AG09309 (cell line): ENCODE results near the gene GALM.

ENCODE experiments used
- DNase-seq: peaks from one replicate; pipeline ENCODE4 v3.0.0-alpha.2; 2010; ENCODE audit warnings: low read depth
- H3K4me3 ChIP-seq: 2 replicates; pipeline ENCODE4 v1.5.1; 2011; ENCODE audit warnings: mild to moderate bottlenecking, low read depth, low read length, moderate library complexity; ENCODE audit not compliant: control insufficient read depth
- TF ChIP-seq, protein P1 (sequence below): IDR thresholded peaks from 2 replicates; pipeline ENCODE4 v1.5.1; 2011; ENCODE audit warnings: mild to moderate bottlenecking, low read depth, low read length, inconsistent platforms; ENCODE audit not compliant: insufficient read depth, control insufficient read depth; ENCODE audit errors: missing control alignments

The GALM gene

DNA sequence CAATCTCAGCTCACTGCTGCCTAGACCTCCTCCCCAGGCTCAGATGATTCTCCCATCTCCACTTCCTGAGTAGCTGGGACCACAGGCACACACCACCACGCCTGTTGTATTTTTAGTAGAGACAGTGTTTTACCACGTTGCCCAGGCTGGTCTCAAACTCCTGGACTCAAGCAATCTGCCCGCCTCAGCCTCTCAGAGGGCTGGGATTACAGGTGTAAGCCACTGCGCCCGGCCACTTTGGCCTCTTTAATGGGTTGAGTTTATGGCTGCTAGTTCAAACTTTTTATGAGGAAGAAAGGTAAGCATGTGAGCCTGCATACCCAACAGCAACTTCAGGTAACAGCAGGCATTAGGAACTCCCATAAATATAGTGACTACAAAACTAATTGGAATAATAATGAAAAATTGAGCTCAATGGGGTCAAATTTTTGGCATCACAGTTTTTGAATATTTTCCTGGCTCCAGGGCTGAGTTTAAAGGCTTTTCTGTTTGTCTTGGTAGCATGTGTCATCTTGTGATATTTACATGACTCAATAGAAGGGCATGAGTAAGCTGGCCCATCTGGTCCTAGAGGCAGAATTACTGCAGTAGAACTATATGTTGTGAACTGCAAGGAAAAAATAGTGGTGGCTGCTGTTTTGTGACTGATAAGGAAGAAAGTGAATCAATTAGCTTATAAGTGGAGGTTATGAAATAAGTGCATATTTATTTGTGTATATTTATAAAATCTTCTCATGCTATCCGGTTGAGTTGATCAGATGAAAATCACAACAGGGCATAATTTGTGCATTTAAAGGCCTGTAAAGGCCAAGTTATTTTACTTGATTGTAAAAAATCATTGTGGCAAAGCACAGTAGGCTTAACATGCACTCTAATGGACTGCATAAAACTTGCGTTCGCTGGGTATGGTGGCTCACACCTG, 24.8 kb downstream of the GALM start:
- H3K4me3 ChIP-seq, result no peak overlapping the region
- TF ChIP-seq, protein P1, sequence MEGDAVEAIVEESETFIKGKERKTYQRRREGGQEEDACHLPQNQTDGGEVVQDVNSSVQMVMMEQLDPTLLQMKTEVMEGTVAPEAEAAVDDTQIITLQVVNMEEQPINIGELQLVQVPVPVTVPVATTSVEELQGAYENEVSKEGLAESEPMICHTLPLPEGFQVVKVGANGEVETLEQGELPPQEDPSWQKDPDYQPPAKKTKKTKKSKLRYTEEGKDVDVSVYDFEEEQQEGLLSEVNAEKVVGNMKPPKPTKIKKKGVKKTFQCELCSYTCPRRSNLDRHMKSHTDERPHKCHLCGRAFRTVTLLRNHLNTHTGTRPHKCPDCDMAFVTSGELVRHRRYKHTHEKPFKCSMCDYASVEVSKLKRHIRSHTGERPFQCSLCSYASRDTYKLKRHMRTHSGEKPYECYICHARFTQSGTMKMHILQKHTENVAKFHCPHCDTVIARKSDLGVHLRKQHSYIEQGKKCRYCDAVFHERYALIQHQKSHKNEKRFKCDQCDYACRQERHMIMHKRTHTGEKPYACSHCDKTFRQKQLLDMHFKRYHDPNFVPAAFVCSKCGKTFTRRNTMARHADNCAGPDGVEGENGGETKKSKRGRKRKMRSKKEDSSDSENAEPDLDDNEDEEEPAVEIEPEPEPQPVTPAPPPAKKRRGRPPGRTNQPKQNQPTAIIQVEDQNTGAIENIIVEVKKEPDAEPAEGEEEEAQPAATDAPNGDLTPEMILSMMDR, result no peak
- peak; percentile 68 for DNase-seq

DNA sequence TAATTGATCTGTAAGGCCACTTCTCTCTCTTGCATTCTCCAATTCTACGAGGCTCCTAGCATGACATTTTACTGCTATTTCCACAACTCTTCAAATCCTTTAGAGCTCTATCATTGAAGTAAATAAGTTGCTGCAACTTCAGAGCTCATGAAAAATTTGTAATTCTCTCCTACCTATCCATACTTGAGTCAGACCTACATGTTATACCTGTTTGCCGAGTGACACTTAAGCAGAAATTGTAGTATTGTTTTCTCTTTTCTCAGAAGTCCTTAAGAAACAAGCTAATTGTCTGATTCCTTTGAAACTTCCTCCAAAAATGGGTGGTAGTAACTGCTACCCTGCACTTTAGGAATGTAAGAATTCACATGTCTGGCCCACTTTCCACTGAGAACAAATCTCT, 26.1 kb downstream of the GALM start:
- no peak for DNase-seq
- H3K4me3 ChIP-seq, result no peak overlapping the region
- TF ChIP-seq, protein P1, result no peak

DNA sequence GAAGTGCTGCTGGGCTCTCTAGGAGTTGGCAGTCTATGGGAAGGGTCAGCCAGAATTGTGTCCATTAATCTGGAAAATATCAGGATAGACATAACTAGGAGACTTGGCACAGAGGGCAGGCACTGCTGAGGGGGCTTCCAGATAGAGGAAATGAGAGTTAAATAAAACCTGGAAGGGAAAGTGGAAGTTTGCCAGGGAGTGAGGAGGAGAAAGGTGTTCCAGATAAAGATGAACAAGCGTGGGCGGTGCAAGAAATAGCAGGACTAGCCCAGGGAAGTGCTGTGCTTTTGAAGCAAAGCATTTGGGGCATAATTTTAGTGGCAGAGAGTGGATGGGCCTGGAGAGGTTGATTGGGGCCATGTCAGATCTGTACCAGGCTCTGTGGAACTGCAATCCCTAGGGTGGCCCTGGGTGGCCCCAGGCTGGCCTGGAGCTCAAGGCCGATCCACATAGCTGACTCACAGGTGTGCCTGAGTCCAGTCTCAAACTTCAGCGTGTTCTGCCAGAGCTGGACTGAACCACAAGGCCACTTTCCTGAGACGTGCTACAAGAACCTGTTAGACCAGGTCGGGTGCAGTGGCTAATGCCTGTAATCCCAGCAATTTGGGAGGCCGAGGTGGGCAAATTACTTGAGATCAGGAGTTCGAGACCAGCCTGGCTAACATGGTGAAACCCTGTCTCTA, 26.9 kb downstream of the GALM start:
- no peak for DNase-seq
- TF ChIP-seq, protein P1, result no peak
- no peak overlapping the region for H3K4me3 ChIP-seq

DNA sequence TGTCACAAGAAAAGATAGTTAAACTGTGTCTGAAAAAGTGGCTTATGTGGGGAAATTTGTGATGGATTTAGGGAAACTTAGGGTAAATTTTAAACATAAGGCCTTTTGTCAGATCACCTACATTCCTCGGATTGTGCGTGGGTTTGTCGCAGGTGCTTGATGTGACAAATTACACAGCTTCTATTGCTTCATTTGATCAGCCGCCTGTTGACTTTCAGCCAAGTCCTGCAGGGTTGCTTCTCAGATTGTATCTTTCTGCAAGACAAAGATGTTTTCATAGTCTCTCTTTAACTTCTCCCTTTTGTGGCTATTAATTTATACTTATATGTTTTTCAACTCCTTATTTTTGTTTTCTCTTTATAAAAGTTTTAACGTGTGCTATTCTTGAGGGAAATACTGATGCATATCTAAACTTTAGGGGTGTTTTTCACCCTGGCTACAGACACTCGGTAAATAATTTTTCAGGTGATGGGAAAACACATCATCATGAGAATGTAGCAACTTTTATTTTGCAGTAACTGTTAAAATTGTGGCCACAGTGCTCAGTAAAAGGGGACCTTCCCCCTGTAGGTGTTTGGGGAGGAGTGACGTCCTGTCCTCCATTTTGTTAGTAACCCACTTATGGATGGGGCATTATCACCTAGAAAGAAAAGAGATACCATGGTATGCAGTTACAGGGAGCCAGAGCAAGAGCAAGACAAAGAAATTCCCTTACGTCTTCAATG, 31.4 kb downstream of the GALM start:
- TF ChIP-seq, protein P1, result no peak
- no peak overlapping the region for H3K4me3 ChIP-seq
- DNase-seq, result no peak

DNA sequence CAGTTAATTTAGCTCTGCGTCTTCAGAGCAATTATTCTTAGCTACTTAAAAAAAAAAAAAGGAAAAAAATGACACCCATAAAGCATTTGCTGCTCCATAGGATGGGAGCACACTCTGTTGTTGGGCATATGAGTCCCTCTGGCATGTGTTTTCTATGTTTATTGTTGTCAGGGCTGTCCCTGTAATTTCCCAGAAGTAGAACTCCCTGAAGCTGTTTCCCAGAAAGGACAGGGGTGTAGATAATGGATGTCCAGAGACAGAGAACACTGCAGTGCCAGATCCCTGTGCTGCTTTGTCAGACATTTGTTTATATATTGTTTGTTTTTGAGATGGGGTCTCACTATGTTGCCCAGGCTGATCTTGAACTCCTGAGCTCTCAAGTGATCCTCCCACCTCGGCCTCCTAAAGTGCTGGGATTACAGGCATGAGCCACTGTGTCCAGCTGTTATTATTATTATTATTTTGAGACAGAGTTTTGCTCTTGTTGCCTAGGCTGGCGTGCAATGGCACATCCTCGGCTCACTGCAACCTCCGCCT, 32.6 kb downstream of the GALM start:
- no peak for DNase-seq
- TF ChIP-seq, protein P1, result no peak
- H3K4me3 ChIP-seq, result no peak overlapping the region

DNA sequence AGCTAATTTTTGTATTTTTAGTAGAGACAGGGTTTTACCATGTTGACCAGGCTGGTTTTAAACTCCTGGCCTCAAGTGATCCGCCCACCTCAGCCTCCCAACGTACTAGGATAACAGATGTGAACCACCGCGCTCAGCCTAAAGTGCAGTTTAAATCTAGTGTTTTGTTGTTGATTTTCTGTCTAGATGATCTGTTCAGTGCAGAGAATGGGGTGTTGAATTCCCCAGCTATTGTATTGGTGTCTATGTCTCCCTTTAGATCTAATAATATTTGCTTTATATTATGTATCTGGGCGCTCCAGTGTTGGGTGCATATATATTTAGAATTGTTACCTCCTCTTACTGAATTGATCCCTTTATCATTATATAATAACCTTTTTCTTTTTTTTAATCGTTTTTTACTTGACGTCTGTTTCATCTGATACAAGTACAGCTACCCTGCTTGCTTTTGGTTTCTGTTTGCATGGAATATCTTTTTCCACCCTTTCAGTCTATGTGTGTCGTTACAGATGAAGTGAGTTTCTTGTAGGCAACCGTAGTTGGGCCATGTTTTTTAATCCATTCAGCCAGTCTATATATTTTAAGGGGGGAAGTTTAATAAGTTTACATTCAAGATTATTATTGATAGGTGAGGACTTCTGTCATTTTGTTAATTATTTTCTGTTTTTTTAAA, 34.3 kb downstream of the GALM start:
- no peak for DNase-seq
- TF ChIP-seq, protein P1, result no peak
- no peak overlapping the region for H3K4me3 ChIP-seq
